ENCODE measurements around the gene SLFNL1. TPM values are rescaled to one million over a fixed set of nuclear protein-coding genes. Genes with fewer than 3 reads are reported as not detected.

Gene SLFNL1
- total RNA-seq, 4 donors from 2014 or later, result 0.20 to 2.4 (median 0.63) TPM

DNA sequence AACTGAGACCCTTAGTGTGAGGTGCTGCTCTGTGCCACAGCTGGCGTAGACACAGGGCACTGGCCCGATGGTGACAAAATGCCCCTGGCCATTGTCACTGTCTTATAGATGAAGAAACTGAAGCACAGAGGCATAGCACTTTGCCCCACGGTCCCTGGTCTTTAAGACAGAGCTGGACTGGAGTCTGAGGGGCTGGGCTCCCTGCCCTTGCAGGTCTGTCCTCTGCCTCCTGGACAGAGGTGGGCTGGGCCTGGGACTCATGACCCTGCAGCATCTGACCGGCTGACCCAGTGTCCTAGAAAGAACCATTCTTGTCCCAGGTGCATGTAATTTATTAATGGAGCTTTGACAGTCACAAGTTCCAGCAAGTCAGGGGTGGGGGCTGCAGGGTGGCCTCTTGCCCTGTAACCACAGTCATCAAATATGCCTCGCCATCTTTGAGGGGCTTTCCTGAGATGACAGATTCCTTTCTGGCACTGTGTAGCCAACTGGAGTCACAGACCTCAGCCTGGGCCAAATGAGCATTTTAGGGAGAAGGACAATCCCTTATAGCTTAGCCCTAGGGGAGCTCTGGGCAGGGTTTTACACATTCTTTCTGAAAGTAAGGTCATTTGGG lies 6.1 kb downstream of the SLFNL1 start:
- H3K4me1 ChIP-seq, result peaks cover 0 to 39% (median 0%) of the 10 kb centered on the region in 4 donors
- H3K27ac ChIP-seq, result no peak overlapping the region
- no peak for DNase-seq (ENCODE audit: low spot score in 2 of 2)
- no peak overlapping the region for H3K4me3 ChIP-seq
- TF ChIP-seq EP300 (IDR thresholded peaks at IDR 0.05) (no peak), POLR2A (IDR thresholded peaks at IDR 0.05) (no peak)
- TF ChIP-seq, protein P1, sequence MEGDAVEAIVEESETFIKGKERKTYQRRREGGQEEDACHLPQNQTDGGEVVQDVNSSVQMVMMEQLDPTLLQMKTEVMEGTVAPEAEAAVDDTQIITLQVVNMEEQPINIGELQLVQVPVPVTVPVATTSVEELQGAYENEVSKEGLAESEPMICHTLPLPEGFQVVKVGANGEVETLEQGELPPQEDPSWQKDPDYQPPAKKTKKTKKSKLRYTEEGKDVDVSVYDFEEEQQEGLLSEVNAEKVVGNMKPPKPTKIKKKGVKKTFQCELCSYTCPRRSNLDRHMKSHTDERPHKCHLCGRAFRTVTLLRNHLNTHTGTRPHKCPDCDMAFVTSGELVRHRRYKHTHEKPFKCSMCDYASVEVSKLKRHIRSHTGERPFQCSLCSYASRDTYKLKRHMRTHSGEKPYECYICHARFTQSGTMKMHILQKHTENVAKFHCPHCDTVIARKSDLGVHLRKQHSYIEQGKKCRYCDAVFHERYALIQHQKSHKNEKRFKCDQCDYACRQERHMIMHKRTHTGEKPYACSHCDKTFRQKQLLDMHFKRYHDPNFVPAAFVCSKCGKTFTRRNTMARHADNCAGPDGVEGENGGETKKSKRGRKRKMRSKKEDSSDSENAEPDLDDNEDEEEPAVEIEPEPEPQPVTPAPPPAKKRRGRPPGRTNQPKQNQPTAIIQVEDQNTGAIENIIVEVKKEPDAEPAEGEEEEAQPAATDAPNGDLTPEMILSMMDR (IDR thresholded peaks at IDR 0.05), result no peak
- WGBS, 2 donors, result 66 to 67% methylated on average over 5 of the region's 5 CpGs
- H3K36me3 ChIP-seq, result peaks cover 0 to 73% (median 0%) of the 10 kb centered on the region in 3 donors
- no peaks in the 10 kb centered on the region for H3K9me3 ChIP-seq
- H3K27me3 ChIP-seq, result no peaks in the 10 kb centered on the region

GRCh38 chr1:41014871-41015270 lies 6.7 kb downstream of the SLFNL1 start:
- WGBS, 2 donors, result 71 to 74% methylated on average over 8 of the region's 8 CpGs
- H3K36me3 ChIP-seq, result peaks cover 0 to 78% (median 0%) of the 10 kb centered on the region in 3 donors

GRCh38 chr1:41013796-41014195 lies 7.7 kb downstream of the SLFNL1 start:
- no peak for DNase-seq (ENCODE audit: low spot score in 2 of 2)
- peaks cover 0 to 45% (median 0%) of the 10 kb centered on the region in 4 donors for H3K4me1 ChIP-seq
- H3K36me3 ChIP-seq, result peaks cover 0 to 89% (median 4%) of the 10 kb centered on the region in 3 donors
- no peak overlapping the region for H3K4me3 ChIP-seq
- H3K27me3 ChIP-seq, result no peaks in the 10 kb centered on the region
- peak overlapping the region in 2 of 4 donors; percentile 6 to 42 for H3K27ac ChIP-seq
- H3K9me3 ChIP-seq, result no peaks in the 10 kb centered on the region
- TF ChIP-seq EP300 (IDR thresholded peaks at IDR 0.05) (peak in 1 of 2 donors; percentile 57), POLR2A (IDR thresholded peaks at IDR 0.05) (no peak)
- TF ChIP-seq, protein P1 (IDR thresholded peaks at IDR 0.05), result no peak
- 63 to 72% methylated on average over 6 to 7 of the region's 7 CpGs for WGBS, 2 donors

More at GRCh38 chr1:41014871-41015270, 6.7 kb downstream of the SLFNL1 start:
- H3K4me1 ChIP-seq, result peaks cover 0 to 44% (median 0%) of the 10 kb centered on the region in 4 donors
- TF ChIP-seq POLR2A (IDR thresholded peaks at IDR 0.05) (no peak), EP300 (IDR thresholded peaks at IDR 0.05) (no peak)
- TF ChIP-seq, protein P1 (IDR thresholded peaks at IDR 0.05), result no peak
- H3K27me3 ChIP-seq, result no peaks in the 10 kb centered on the region
- DNase-seq (ENCODE audit: low spot score in 2 of 2), result no peak
- no peaks in the 10 kb centered on the region for H3K9me3 ChIP-seq
- H3K4me3 ChIP-seq, result no peak overlapping the region
- no peak overlapping the region for H3K27ac ChIP-seq

GRCh38 chr1:41013024-41013423 lies 8.5 kb downstream of the SLFNL1 start:
- no peak overlapping the region for H3K4me3 ChIP-seq
- peak overlapping the region in 1 of 4 donors; percentile 6 for H3K27ac ChIP-seq
- TF ChIP-seq POLR2A (IDR thresholded peaks at IDR 0.05) (no peak), EP300 (IDR thresholded peaks at IDR 0.05) (no peak)
- TF ChIP-seq, protein P1 (IDR thresholded peaks at IDR 0.05), result no peak
- DNase-seq (ENCODE audit: low spot score in 2 of 2), result no peak
- 93 to 95% methylated on average over 5 to 6 of the region's 6 CpGs for WGBS, 2 donors
- no peaks in the 10 kb centered on the region for H3K9me3 ChIP-seq
- peaks cover 0 to 45% (median 0%) of the 10 kb centered on the region in 4 donors for H3K4me1 ChIP-seq
- peaks cover 0 to 91% (median 4%) of the 10 kb centered on the region in 3 donors for H3K36me3 ChIP-seq
- H3K27me3 ChIP-seq, result no peaks in the 10 kb centered on the region

- no peak for DNase-seq (ENCODE audit: low spot score in 2 of 2)
- TF ChIP-seq POLR2A (IDR thresholded peaks at IDR 0.05) (no peak), EP300 (IDR thresholded peaks at IDR 0.05) (no peak)
- TF ChIP-seq, protein P1 (IDR thresholded peaks at IDR 0.05), result no peak
- Histone ChIP-seq H3K27ac (peak overlapping the region in 1 of 4 donors; percentile 34), H3K36me3 (peaks cover 0 to 92% (median 4%) of the 10 kb centered on the region in 3 donors), H3K27me3 (no peaks in the 10 kb centered on the region), H3K4me3 (no peak overlapping the region), H3K9me3 (no peaks in the 10 kb centered on the region), H3K4me1 (peaks cover 0 to 37% (median 0%) of the 10 kb centered on the region in 4 donors)
- WGBS, 2 donors, result 60 to 61% methylated on average over 1 of the region's 1 CpG
Measured at GRCh38 chr1:41010345-41010744, 11.2 kb downstream of the SLFNL1 start.

Measured in tibial nerve (tissue), 4 donors.